ENCODE measurements around the gene VSIG10.
A peak's percentile ranks its signal among the peaks of the same experiment; 100 is the strongest.

The VSIG10 gene

DNA sequence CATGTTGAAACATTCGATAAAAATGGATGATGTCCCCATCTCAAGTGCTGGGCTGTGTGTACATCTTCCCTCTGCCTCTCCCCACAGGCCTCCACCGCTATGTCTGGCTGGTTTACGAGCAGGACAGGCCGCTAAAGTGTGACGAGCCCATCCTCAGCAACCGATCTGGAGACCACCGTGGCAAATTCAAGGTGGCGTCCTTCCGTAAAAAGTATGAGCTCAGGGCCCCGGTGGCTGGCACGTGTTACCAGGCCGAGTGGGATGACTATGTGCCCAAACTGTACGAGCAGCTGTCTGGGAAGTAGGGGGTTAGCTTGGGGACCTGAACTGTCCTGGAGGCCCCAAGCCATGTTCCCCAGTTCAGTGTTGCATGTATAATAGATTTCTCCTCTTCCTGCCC lies 40.7 kb upstream of the VSIG10 start:
- DNase-seq (ENCODE audit: low read depth in 1 of 2, low spot score in 1 of 2) = no peak
- TF ChIP-seq, protein P1, sequence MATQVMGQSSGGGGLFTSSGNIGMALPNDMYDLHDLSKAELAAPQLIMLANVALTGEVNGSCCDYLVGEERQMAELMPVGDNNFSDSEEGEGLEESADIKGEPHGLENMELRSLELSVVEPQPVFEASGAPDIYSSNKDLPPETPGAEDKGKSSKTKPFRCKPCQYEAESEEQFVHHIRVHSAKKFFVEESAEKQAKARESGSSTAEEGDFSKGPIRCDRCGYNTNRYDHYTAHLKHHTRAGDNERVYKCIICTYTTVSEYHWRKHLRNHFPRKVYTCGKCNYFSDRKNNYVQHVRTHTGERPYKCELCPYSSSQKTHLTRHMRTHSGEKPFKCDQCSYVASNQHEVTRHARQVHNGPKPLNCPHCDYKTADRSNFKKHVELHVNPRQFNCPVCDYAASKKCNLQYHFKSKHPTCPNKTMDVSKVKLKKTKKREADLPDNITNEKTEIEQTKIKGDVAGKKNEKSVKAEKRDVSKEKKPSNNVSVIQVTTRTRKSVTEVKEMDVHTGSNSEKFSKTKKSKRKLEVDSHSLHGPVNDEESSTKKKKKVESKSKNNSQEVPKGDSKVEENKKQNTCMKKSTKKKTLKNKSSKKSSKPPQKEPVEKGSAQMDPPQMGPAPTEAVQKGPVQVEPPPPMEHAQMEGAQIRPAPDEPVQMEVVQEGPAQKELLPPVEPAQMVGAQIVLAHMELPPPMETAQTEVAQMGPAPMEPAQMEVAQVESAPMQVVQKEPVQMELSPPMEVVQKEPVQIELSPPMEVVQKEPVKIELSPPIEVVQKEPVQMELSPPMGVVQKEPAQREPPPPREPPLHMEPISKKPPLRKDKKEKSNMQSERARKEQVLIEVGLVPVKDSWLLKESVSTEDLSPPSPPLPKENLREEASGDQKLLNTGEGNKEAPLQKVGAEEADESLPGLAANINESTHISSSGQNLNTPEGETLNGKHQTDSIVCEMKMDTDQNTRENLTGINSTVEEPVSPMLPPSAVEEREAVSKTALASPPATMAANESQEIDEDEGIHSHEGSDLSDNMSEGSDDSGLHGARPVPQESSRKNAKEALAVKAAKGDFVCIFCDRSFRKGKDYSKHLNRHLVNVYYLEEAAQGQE (IDR thresholded peaks at IDR 0.05; ENCODE audit: insufficient replicate concordance, low read depth) = no peak
- TF ChIP-seq POLR2AphosphoS5 (IDR thresholded peaks at IDR 0.05; ENCODE audit: low read depth) (no peak), GABPA (IDR thresholded peaks at IDR 0.05; ENCODE audit: low read depth) (no peak), SPI1 (IDR thresholded peaks at IDR 0.05; ENCODE audit: borderline replicate concordance, low read depth) (no peak)
- TF ChIP-seq, protein P2, sequence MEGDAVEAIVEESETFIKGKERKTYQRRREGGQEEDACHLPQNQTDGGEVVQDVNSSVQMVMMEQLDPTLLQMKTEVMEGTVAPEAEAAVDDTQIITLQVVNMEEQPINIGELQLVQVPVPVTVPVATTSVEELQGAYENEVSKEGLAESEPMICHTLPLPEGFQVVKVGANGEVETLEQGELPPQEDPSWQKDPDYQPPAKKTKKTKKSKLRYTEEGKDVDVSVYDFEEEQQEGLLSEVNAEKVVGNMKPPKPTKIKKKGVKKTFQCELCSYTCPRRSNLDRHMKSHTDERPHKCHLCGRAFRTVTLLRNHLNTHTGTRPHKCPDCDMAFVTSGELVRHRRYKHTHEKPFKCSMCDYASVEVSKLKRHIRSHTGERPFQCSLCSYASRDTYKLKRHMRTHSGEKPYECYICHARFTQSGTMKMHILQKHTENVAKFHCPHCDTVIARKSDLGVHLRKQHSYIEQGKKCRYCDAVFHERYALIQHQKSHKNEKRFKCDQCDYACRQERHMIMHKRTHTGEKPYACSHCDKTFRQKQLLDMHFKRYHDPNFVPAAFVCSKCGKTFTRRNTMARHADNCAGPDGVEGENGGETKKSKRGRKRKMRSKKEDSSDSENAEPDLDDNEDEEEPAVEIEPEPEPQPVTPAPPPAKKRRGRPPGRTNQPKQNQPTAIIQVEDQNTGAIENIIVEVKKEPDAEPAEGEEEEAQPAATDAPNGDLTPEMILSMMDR (IDR thresholded peaks at IDR 0.05; ENCODE audit: insufficient read depth, low read length) = no peak
- Histone ChIP-seq H3K27ac (replicated peaks) (no peak overlapping the region), H3K4me3 (replicated peaks; ENCODE audit: insufficient read depth, low read length) (no peak overlapping the region), H3K27me3 (ENCODE audit: insufficient read depth, poor library complexity, severe bottlenecking) (no peaks in the 10 kb centered on the region)

DNA sequence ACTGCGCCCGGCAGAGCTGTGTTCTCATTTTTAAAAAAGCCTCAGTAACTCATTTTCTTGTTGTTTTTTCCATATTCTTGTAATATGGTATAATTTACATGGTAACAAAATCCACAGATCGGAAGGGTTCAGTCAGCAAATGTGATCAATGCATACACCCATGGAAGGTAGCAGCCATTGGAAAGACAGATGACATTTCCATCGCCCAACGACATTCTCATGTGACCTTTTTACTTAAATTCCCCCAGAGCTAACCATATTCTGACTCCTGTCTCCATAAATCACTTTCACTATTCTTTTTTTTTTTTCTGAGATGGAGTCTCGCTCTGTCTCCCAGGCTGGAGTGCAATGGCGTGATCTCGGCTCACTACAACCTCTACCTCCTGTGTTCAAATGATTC lies 37.0 kb upstream of the VSIG10 start:
- DNase-seq (ENCODE audit: low read depth in 1 of 2, low spot score in 1 of 2) = no peak
- TF ChIP-seq SPI1 (IDR thresholded peaks at IDR 0.05; ENCODE audit: borderline replicate concordance, low read depth) (no peak), GABPA (IDR thresholded peaks at IDR 0.05; ENCODE audit: low read depth) (no peak), POLR2AphosphoS5 (IDR thresholded peaks at IDR 0.05; ENCODE audit: low read depth) (no peak)
- TF ChIP-seq, protein P2 (IDR thresholded peaks at IDR 0.05; ENCODE audit: insufficient read depth, low read length) = no peak
- TF ChIP-seq, protein P1 (IDR thresholded peaks at IDR 0.05; ENCODE audit: insufficient replicate concordance, low read depth) = no peak
- no peak overlapping the region for H3K4me3 ChIP-seq (replicated peaks; ENCODE audit: insufficient read depth, low read length)

DNA sequence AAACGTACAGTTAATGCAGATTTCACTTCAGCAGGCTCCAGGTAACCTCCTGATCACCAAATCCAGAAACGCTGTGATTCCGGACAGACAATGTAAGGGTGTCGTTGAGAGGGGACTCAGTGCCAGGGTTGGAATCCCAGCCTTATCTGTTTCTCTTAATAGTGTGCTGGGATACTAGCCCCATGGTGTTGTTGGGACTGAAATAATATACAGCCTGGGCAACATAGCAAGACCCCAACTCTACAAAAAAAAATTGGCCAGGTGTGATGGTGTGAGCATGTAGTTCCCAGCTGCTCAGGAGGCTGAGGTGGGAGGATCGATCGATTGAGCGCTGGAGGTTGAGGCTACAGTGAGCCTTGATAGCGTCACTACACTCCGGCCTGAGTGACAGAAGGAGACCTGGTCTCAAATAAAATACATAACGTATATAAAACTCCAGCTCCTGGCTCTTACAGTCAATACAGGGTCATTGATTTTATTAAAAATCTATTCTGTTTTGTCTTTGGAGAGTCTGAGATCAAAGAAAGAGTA lies 33.4 kb upstream of the VSIG10 start:
- Histone ChIP-seq H3K27me3 (ENCODE audit: insufficient read depth, poor library complexity, severe bottlenecking) (no peaks in the 10 kb centered on the region), H3K27ac (replicated peaks) (peak overlapping the region; percentile 76), H3K4me3 (replicated peaks; ENCODE audit: insufficient read depth, low read length) (peak overlapping the region; percentile 88)
- TF ChIP-seq, protein P2 (IDR thresholded peaks at IDR 0.05; ENCODE audit: insufficient read depth, low read length) = no peak
- no peak for TF ChIP-seq SPI1 (IDR thresholded peaks at IDR 0.05; ENCODE audit: borderline replicate concordance, low read depth)
- DNase-seq (ENCODE audit: low read depth in 1 of 2, low spot score in 1 of 2) = no peak

More for the DNA sequence above, 37.0 kb upstream of the VSIG10 start:
- H3K27me3 ChIP-seq (ENCODE audit: insufficient read depth, poor library complexity, severe bottlenecking) = no peaks in the 10 kb centered on the region
- no peak overlapping the region for H3K27ac ChIP-seq (replicated peaks)

DNA sequence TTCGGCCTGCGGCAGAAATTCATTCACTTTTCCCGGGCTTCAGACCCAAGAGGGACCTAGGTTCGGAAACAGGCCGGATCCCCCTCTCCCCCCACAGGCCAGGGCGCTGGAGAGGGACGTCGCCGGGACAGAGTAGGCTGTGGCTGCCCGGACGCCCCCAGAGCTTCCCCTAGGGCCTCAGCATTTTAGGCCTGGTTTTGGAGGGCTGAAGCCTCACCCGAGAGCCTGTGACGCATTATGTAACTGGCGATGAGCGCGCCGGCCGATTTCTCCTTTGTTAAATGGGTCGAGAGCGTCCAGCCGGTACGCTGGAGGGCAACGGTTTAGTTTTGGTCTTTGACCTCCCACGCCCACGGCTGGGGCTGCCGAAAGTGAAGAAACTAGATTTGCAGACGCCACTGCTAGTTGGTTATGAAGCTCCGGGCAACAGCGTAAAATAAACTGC lies 32.8 kb upstream of the VSIG10 start:
- Histone ChIP-seq H3K27ac (replicated peaks) (peak overlapping the region; percentile 76), H3K4me3 (replicated peaks; ENCODE audit: insufficient read depth, low read length) (peak overlapping the region; percentile 88), H3K27me3 (ENCODE audit: insufficient read depth, poor library complexity, severe bottlenecking) (no peaks in the 10 kb centered on the region)
- TF ChIP-seq, protein P2 (IDR thresholded peaks at IDR 0.05; ENCODE audit: insufficient read depth, low read length) = no peak
- TF ChIP-seq, protein P1 (IDR thresholded peaks at IDR 0.05; ENCODE audit: insufficient replicate concordance, low read depth) = no peak
- TF ChIP-seq GABPA (IDR thresholded peaks at IDR 0.05; ENCODE audit: low read depth) = no peak
- no peak for TF ChIP-seq POLR2AphosphoS5 (IDR thresholded peaks at IDR 0.05; ENCODE audit: low read depth)
- no peak for TF ChIP-seq SPI1 (IDR thresholded peaks at IDR 0.05; ENCODE audit: borderline replicate concordance, low read depth)
- peak in 1 of 2 experiments; percentile 45 for DNase-seq (ENCODE audit: low read depth in 1 of 2, low spot score in 1 of 2)

Data from HL-60 (cell line).